NCI-H524 treated with DMSO at 0.1 percent for 48 hours (cell line): Measurements from ENCODE around the gene ANKS4B.
"Not testable (repeated sequence)": the region's sequence is repeated elsewhere in the genome, so short reads cannot be mapped to it uniquely, and the experiment has no call there.

Experiments used
- DNase-seq: peaks from one replicate; lab custom pipeline; 2025; lab: John Stamatoyannopoulos, UW

ANKS4B gene

GRCh38 chr16:21218153-21218552 lies 15.3 kb upstream of the ANKS4B start:
- no peak for DNase-seq

- DNase-seq = no peak
Observed at GRCh38 chr16:21219551-21219950, 13.9 kb upstream of the ANKS4B start.

- DNase-seq = no peak
Observed at GRCh38 chr16:21222495-21223337, 10.8 kb upstream of the ANKS4B start.

- no peak for DNase-seq
Observed at GRCh38 chr16:21223787-21224186, 9.7 kb upstream of the ANKS4B start.

- DNase-seq = no peak
Observed at GRCh38 chr16:21224800-21225199, 8.7 kb upstream of the ANKS4B start.

- no peak for DNase-seq
Observed at GRCh38 chr16:21226749-21227148, 6.8 kb upstream of the ANKS4B start.

GRCh38 chr16:21227866-21228265 lies 5.6 kb upstream of the ANKS4B start:
- no peak for DNase-seq

GRCh38 chr16:21228361-21228872 lies 5.1 kb upstream of the ANKS4B start:
- DNase-seq = no peak

GRCh38 chr16:21233045-21233520 lies 416 bp upstream of the ANKS4B start:
- no peak for DNase-seq

- no peak for DNase-seq
Observed at GRCh38 chr16:21235199-21235585, 1.7 kb downstream of the ANKS4B start.

GRCh38 chr16:21236831-21237230 lies 3.3 kb downstream of the ANKS4B start:
- no peak for DNase-seq

- no peak for DNase-seq
Observed at GRCh38 chr16:21239646-21240045, 6.1 kb downstream of the ANKS4B start.

- DNase-seq = no peak
Observed at GRCh38 chr16:21242756-21243155, 9.3 kb downstream of the ANKS4B start.

GRCh38 chr16:21244518-21245215 lies 11.2 kb downstream of the ANKS4B start:
- no peak for DNase-seq

- not testable (repeated sequence) for DNase-seq
Observed at GRCh38 chr16:21248179-21248578, 14.7 kb downstream of the ANKS4B start.

GRCh38 chr16:21250072-21250923 lies 16.8 kb downstream of the ANKS4B start:
- no peak for DNase-seq

GRCh38 chr16:21253470-21253869 lies 20.0 kb downstream of the ANKS4B start:
- no peak for DNase-seq

GRCh38 chr16:21256636-21257035 lies 23.1 kb downstream of the ANKS4B start:
- no peak for DNase-seq

GRCh38 chr16:21257284-21257683 lies 23.8 kb downstream of the ANKS4B start:
- no peak for DNase-seq

- DNase-seq = no peak
Observed at GRCh38 chr16:21260870-21261791, 27.6 kb downstream of the ANKS4B start.
